GM12878 (cell line): ENCODE data around the gene CGN. TPM values are rescaled to one million over a fixed set of nuclear protein-coding genes. Genes with fewer than 3 reads are reported as not detected.
A peak's percentile ranks its signal among the peaks of the same experiment; 100 is the strongest.

ENCODE experiments used
- ATAC-seq: fragments of 200-7000 bp; cut with Tn5 transposase; 3 replicates; pipeline ENCODE4 v1.9.1; 2020; ENCODE audit warnings: mild to moderate bottlenecking, moderate library complexity
- BruUV-seq: library from RNA; stranded (reverse); fragments of 400-500 nt; replicated peaks from 2 replicates; lab custom pipeline; 2021; lab: Mats Ljungman, UMichigan
- CTCF ChIA-PET: fragments of 300-600 bp; sonication (Branson Sonifier 250); formaldehyde crosslinking; extraction: SDS; loops from one replicate; lab custom pipeline; 2021; ENCODE audit warnings: inconsistent platforms; lab: Yijun Ruan, JAX
- POLR2A ChIA-PET: fragments of 350-600 bp; formaldehyde crosslinking; extraction: SDS; loops from one replicate; lab custom pipeline; 2021; ENCODE audit warnings: inconsistent platforms; lab: Charles Lee
- RAD21 ChIA-PET: fragments of 300-600 bp; sonication (Branson Sonifier 250); formaldehyde crosslinking; loops from one replicate; lab custom pipeline; 2023; ENCODE audit warnings: antibody characterized with exemption; ENCODE audit not compliant: unreplicated experiment; lab: Charles Lee
- SMC1A ChIA-PET: fragments of 300-600 bp; sonication (Branson Sonifier 250); formaldehyde crosslinking; loops from one replicate; lab custom pipeline; 2023; ENCODE audit not compliant: unreplicated experiment, uncharacterized antibody; lab: Charles Lee
- DNase-seq: peaks from one replicate; pipeline ENCODE4 v3.0.0-alpha.2; 2011; ENCODE audit warnings: low read depth, low spot score
- FAIRE-seq: peaks from 3 replicates; lab custom pipeline; 2011; peaks lifted over from hg19 to GRCh38; lab: Jason Lieb, UNC
- H2AFZ ChIP-seq: 2 replicates; pipeline ENCODE4 v1.6.0; 2011; ENCODE audit warnings: low read depth, low read length, control low read depth; ENCODE audit not compliant: control insufficient read depth
- H3K27ac ChIP-seq: 2 replicates; pipeline ENCODE4 v1.5.1; 2011; ENCODE audit warnings: control low read depth; ENCODE audit not compliant: control insufficient read depth, insufficient read depth
- H3K27me3 ChIP-seq, 2 experiments: replicated peaks in 1 of 2; 2 replicates each; pipeline versions ENCODE4 v1.6.0 to v1.6.1; 2011; ENCODE audit warnings: low read length in 1 of 2; ENCODE audit not compliant: control insufficient read depth in 2 of 2, insufficient read depth in 2 of 2
- H3K36me3 ChIP-seq, 2 experiments: 2 replicates each; pipeline ENCODE4 v1.5.1; 2011; ENCODE audit warnings: low read length in 1 of 2; ENCODE audit not compliant: control insufficient read depth in 2 of 2, insufficient read depth in 2 of 2
- H3K4me1 ChIP-seq: 2 replicates; pipeline ENCODE4 v1.6.1; 2011; ENCODE audit warnings: mild to moderate bottlenecking, low read length, moderate library complexity, mixed read lengths; ENCODE audit not compliant: control insufficient read depth, insufficient read depth
- H3K4me2 ChIP-seq: 2 replicates; pipeline ENCODE4 v1.6.0; 2011; ENCODE audit warnings: control low read depth; ENCODE audit not compliant: control insufficient read depth, insufficient read depth
- H3K4me3 ChIP-seq: fragments of 200-600 bp; sonication (generic); 2 replicates; pipeline ENCODE4 v1.5.1; 2016
- H3K79me2 ChIP-seq: 2 replicates; pipeline ENCODE4 v1.6.0; 2011; ENCODE audit warnings: low read length; ENCODE audit not compliant: control insufficient read depth, insufficient read depth
- H3K9ac ChIP-seq: 2 replicates; pipeline ENCODE4 v1.8.0; 2011; ENCODE audit warnings: low read length, control low read depth, mixed read lengths; ENCODE audit not compliant: control insufficient read depth, insufficient read depth
- H3K9me3 ChIP-seq: replicated peaks from 3 replicates; pipeline ENCODE4 v1.5.1; 2011; ENCODE audit warnings: mild to moderate bottlenecking, low read length; ENCODE audit not compliant: control insufficient read depth, insufficient read depth
- H4K20me1 ChIP-seq: 2 replicates; pipeline ENCODE4 v1.6.0; 2011; ENCODE audit not compliant: control insufficient read depth, insufficient read depth
- BHLHE40 ChIP-seq, 2 experiments: fragments of 450-650 bp in 1 of 2; IDR thresholded peaks; 2 replicates each; pipeline ENCODE4 v1.6.1; 2011 to 2017; ENCODE audit warnings: low read depth in 2 of 2, borderline replicate concordance in 1 of 2, improper control_type of control experiment in 1 of 2, low read length in 1 of 2, mild to moderate bottlenecking in 1 of 2
- CREM ChIP-seq: IDR thresholded peaks from 2 replicates; pipeline ENCODE4 v1.6.1; 2014; ENCODE audit warnings: antibody characterized with exemption, low read depth
- KDM1A ChIP-seq: fragments of 200-600 bp; sonication (generic); IDR thresholded peaks from 2 replicates; pipeline ENCODE4 v1.6.1; 2016; ENCODE audit warnings: borderline replicate concordance
- POLR2A ChIP-seq: IDR thresholded peaks from 2 replicates; pipeline ENCODE4 v1.6.1; 2011; ENCODE audit warnings: low read depth, mild to moderate bottlenecking, low read length
- POLR2AphosphoS5 ChIP-seq: IDR thresholded peaks from 2 replicates; pipeline ENCODE4 v1.6.1; 2011; ENCODE audit warnings: mild to moderate bottlenecking, low read length, inconsistent platforms
- POU2F2 ChIP-seq: IDR thresholded peaks from 3 replicates; pipeline ENCODE4 v1.6.1; 2011; ENCODE audit warnings: low read depth, mild to moderate bottlenecking, low read length, borderline replicate concordance
- SMC3 ChIP-seq: IDR thresholded peaks from 2 replicates; pipeline ENCODE4 v1.6.1; 2011; ENCODE audit warnings: low read length, improper control_type of control experiment, borderline replicate concordance
- TCF12 ChIP-seq: IDR thresholded peaks from 2 replicates; pipeline ENCODE4 v1.6.1; 2011; ENCODE audit warnings: low read depth, mild to moderate bottlenecking, low read length
- WGBS: methylation state at CpG from one replicate; pipeline ENCODE4 v1.1.6; 2016; ENCODE audit warnings: low lambda C conversion rate; ENCODE audit not compliant: insufficient replicate concordance, insufficient coverage; ENCODE audit errors: missing lambda C conversion rate; 5-methylcytosine and 5-hydroxymethylcytosine counted together
- in situ Hi-C: fragments of 300-500 bp; cut with MboI; formaldehyde crosslinking; loops from 9 replicates; pipeline ENCODE4 v1.14.3; 2018; ENCODE audit warnings: mixed read lengths
- intact Hi-C: fragments of 100-400 bp; cut with micrococcal nuclease; formaldehyde crosslinking; loops from one replicate; pipeline ENCODE4 v1.14.2; 2022; ENCODE audit not compliant: unreplicated experiment
- polyA plus RNA-seq, 11 experiments: library from polyadenylated mRNA; depleted of rRNA in 4 of 11; unstranded in 6 of 11; stranded (reverse) in 5 of 11; fragments of >200 nt; fragmentation: Nextera tagmentation in 4 of 11; fragmentation: Illumina TruSeq in 1 of 11; extraction: Ambion mirVana in 4 of 11; extraction: Trizol in 1 of 11; gene quantifications; 1 replicate in 1 of 11; 2 replicates in 10 of 11; pipeline versions ENCODE4 v1.2.1 to v1.2.3, GENCODE V29; 2011 to 2016; ENCODE audit warnings: inconsistent platforms in 2 of 11, missing spikeins in 2 of 11, low read depth in 1 of 11
- total RNA-seq, 4 experiments: library from RNA; depleted of rRNA in 3 of 4; stranded (reverse); fragments of >200 nt in 3 of 4; fragmentation: Illumina TruSeq in 1 of 4; extraction: Trizol in 1 of 4; gene quantifications; 2 replicates each; pipeline versions ENCODE4 v1.2.1 to v1.2.3, GENCODE V29; 2013 to 2021
- TF ChIP-seq, protein P1 (sequence below): IDR thresholded peaks from 2 replicates; pipeline ENCODE4 v1.6.1; 2012; ENCODE audit warnings: low read depth, low read length, improper control_type of control experiment

CGN gene
- total and polyA plus RNA-seq, 10 of the 15 experiments (the other 5 are each of a cell fraction or from before 2014, with no cell fraction given) = 0.11 to 6.5 (median 3.4) TPM

DNA sequence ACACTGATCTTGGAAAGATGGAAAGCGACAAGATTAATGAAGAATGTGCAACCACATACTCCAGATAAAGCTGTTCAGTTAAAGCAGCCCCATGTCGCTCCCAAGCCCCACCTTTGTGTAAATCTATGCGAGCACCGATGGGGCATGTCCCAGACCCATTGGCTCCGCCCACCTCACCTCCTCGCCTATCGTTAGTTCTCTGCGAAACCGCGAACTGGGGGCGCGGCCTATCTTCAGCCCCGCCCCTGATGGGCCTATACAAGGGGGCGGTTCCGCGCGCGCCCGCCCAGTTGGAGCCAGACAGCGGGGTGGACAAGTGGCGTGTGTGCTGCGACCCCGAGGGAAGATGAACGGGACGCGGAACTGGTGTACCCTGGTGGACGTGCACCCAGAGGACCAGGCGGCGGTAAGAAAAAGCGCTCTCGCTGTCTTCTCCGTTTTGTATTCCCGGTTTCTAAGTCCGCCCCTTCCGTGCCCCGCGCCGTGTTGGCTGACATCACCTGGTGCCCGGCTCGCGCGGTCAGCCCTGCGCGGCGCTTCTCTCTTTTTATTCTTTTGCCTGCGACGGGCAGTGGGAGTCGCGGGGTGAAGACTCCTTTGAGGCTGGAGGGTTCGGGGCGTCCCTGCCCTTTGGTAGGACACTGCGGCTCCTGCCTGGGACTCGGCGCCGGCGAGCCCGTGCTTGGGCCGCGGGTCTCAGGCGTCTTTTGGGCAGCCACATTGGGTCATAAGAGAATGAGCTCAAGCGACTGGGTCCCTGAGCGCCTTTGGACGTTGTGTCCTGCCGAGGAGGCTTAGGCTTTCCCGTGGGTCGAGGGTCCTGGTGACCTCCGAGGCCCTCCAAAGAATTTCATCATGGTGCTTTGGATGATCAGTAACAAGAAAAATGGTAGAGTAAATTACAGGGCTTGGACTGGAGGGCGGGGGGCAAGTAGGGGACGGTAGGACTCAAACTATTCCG is 29.1 kb downstream of the CGN start, which contains the start of gene TUFT1:
Gene TUFT1, plus strand, starts transcription at position 289 of the 961 bp plus-strand sequence. Its CDS starts 58 bp downstream, at position 347.
- intact Hi-C loops = no loop called here
- Histone ChIP-seq H3K4me2 (peak within 1 kb of the TSS; percentile 90), H2AFZ (peak within 1 kb of the TSS; percentile 77), H3K4me3 (peak within 1 kb of the TSS; percentile 59), H3K36me3 (no peaks in the 10 kb centered on the region), H3K27me3 (peaks cover 4 to 5% of the 10 kb centered on the region in 2 experiments), H3K9me3 (no peaks in the 10 kb centered on the region), H3K79me2 (no peaks in the 10 kb centered on the region), H3K4me1 (peaks cover 13% of the 10 kb centered on the region), H3K9ac (peak within 1 kb of the TSS; percentile 19; the same call in 1 of the 2 replicates), H4K20me1 (no peaks in the 10 kb centered on the region), H3K27ac (peak within 1 kb of the TSS; percentile 28)
- DNase-seq = peak; percentile 38
- no TSS peak for BruUV-seq
- peak; percentile 98 for ATAC-seq
- POLR2A ChIA-PET = interaction anchor here (0.5 kb wide), 1 partner anchor 114 kb away, joined by 3 read pairs; no protein-coding TSS in a partner anchor
- RAD21 ChIA-PET = interaction anchor here (1.0 to 1.3 kb wide), 2 partner anchors 102 to 341 kb away, joined by 3 read pairs; no protein-coding TSS in a partner anchor
- 4% methylated on average over 70 of the region's 70 CpGs for WGBS
- SMC1A ChIA-PET = interaction anchor here (1.0 to 1.5 kb wide), 3 partner anchors 46 to 200 kb away, joined by 3 to 4 read pairs (median 4); no protein-coding TSS in a partner anchor
- in situ Hi-C loops = no loop called here
- CTCF ChIA-PET = interaction anchor here (0.8 to 1.6 kb wide), 4 partner anchors 10 to 384 kb away, joined by 3 to 4 read pairs (median 4); partner anchors contain the start of gene TNFAIP8L2
- no peak for TF ChIP-seq BHLHE40 (IDR thresholded peaks at IDR 0.05; ENCODE audit: borderline replicate concordance in 1 of 2, low read depth in 2 of 2, low read length in 1 of 2)
- TF ChIP-seq, protein P1, sequence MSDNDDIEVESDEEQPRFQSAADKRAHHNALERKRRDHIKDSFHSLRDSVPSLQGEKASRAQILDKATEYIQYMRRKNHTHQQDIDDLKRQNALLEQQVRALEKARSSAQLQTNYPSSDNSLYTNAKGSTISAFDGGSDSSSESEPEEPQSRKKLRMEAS = 0 out of 2 replicates have a peak, but pooled peaks have one; percentile 14
- TF ChIP-seq KDM1A = no peak
- peak; percentile 95 for TF ChIP-seq POLR2A
- 0 out of 2 replicates have a peak, but pooled peaks have one; percentile 4 for TF ChIP-seq SMC3
- peak; percentile 66; the same call in 1 of the 2 replicates for TF ChIP-seq TCF12
- TF ChIP-seq CREM = peak; percentile 39; the same call in 1 of the 2 replicates
- peak; percentile 73 for TF ChIP-seq POLR2AphosphoS5
- TF ChIP-seq POU2F2 = peak; percentile 5; the same call in 1 of the 3 replicates
- FAIRE-seq = no peak
